ENCODE data around the gene SCAP.

DNA sequence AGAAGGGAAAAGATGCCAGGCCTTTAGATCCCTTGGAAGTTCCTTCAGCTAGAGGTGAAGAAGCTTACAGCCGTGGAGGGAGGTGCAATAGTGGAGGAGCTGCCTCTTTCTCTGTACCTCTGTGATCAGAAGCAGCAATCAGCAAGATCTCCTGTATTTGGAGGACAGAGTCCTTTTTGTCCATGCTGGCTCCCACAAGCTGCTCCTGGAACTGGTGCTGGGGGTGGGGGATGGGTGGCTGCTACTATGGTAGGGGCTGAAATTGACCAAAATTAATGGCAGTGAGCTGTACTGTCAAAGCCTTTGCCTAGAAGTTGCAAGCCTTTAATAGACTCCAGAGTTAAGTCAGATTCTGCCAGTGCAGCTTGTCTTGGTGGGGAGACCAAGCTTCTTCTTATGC lies 76.7 kb downstream of the SCAP start:
- TF ChIP-seq, protein P1, sequence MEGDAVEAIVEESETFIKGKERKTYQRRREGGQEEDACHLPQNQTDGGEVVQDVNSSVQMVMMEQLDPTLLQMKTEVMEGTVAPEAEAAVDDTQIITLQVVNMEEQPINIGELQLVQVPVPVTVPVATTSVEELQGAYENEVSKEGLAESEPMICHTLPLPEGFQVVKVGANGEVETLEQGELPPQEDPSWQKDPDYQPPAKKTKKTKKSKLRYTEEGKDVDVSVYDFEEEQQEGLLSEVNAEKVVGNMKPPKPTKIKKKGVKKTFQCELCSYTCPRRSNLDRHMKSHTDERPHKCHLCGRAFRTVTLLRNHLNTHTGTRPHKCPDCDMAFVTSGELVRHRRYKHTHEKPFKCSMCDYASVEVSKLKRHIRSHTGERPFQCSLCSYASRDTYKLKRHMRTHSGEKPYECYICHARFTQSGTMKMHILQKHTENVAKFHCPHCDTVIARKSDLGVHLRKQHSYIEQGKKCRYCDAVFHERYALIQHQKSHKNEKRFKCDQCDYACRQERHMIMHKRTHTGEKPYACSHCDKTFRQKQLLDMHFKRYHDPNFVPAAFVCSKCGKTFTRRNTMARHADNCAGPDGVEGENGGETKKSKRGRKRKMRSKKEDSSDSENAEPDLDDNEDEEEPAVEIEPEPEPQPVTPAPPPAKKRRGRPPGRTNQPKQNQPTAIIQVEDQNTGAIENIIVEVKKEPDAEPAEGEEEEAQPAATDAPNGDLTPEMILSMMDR (IDR thresholded peaks at IDR 0.05) = no peak
- TF ChIP-seq POLR2A (IDR thresholded peaks at IDR 0.05) (no peak), EP300 (IDR thresholded peaks at IDR 0.05) (no peak)

Measured in ovary (tissue), 3 donors.